Inflammatory macrophage (primary cell): ENCODE data around the gene VSIG8.

Experiments used
- DNase-seq, 2 donors: peaks; one replicate each; pipeline ENCODE4 v3.0.0-alpha.2; 2020 to 2022

VSIG8 gene

GRCh38 chr1:159829273-159829634 is 33.2 kb downstream of the VSIG8 start:
- DNase-seq: peak; percentile 82 to 88

- DNase-seq: peak; percentile 88 to 90
These were observed 33.7 kb downstream of the VSIG8 start for GRCh38 chr1:159828581-159829272.

- no peak for DNase-seq
These were observed 34.3 kb downstream of the VSIG8 start for GRCh38 chr1:159828176-159828575.

- DNase-seq: no peak
These were observed 34.9 kb downstream of the VSIG8 start for GRCh38 chr1:159827549-159827948.

- DNase-seq: no peak
These were observed 35.4 kb downstream of the VSIG8 start for GRCh38 chr1:159827102-159827490.

- peak; percentile 89 to 96 for DNase-seq
These were observed 35.9 kb downstream of the VSIG8 start, which contains the start of gene SLAMF8 for GRCh38 chr1:159826441-159827101. SLAMF8 (plus strand) TSS chr1:159826873; CDS start chr1:159826899, 26 bp downstream.

GRCh38 chr1:159825564-159825963 is 36.9 kb downstream of the VSIG8 start:
- no peak for DNase-seq

GRCh38 chr1:159823406-159823805 is 39.1 kb downstream of the VSIG8 start:
- no peak for DNase-seq

GRCh38 chr1:159821171-159821867 is 41.1 kb downstream of the VSIG8 start:
- peak; percentile 40 to 59 for DNase-seq

GRCh38 chr1:159817276-159818041 is 45.0 kb downstream of the VSIG8 start:
- peak in 1 of 2 donors; percentile 21 for DNase-seq

- DNase-seq: no peak
These were observed 46.5 kb downstream of the VSIG8 start for GRCh38 chr1:159815926-159816325.

- no peak for DNase-seq
These were observed 57.5 kb downstream of the VSIG8 start for GRCh38 chr1:159804924-159805323.
